Measurements from ENCODE around the gene LMO7.

GRCh38 chr13:75882261-75882660 lies 246.1 kb downstream of the LMO7 start:
- TF ChIP-seq CTCF (IDR thresholded peaks at IDR 0.05) (no peak), POLR2A (IDR thresholded peaks at IDR 0.05) (no peak), POLR2AphosphoS5 (IDR thresholded peaks at IDR 0.05) (no peak)

Measured in stomach (tissue), 4 donors.